Airway epithelial cell (primary cell): Measurements from ENCODE around the gene APBA1. TPM values are rescaled to one million over a fixed set of nuclear protein-coding genes. Genes with fewer than 3 reads are reported as not detected.

Experiments
- total RNA-seq: library from RNA; depleted of rRNA; stranded (reverse); fragments of >200 nt; gene quantifications from 2 replicates; pipeline ENCODE4 v1.2.3, GENCODE V29; 2015

APBA1 gene
- 0.65 and 0.85 TPM in 2 replicates for total RNA-seq

DNA sequence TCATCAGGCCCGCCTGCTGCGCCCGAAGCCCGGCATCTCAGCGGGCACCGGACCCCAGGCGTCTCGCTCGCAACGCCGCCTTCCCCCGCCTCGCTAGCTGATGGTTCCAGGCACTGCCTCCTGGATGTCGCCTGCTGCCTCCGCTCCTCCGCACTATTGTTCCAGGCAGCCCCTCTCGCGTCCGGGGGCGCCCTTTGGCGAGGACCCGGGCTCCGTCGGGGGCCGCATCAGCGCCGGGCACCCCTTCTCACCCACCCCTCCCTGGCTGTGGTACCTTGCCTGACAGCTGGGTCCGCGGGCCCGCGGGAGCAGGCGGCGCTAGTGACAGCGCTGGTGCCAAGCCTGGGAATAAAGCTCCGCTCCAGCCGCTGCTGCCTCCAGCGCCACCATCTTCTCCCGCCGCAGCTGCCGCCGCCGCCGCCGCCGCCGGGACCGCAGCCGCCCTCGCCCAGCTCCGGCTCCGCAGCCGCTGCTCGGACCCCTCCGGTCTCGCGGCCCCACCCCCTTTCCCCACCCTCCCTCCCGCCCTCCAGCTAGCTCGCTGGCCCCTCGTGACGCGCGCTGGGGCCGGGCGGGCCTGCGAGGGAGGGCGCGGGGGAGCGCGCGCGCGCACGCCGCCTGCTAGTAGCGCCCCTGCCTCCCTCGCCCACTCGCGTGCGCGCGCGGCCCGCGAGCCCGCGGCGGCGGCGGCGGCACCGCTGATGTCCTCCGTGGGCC is at the start of gene APBA1:
TSS of gene APBA1 (minus strand) at position 493 of the 717 bp plus-strand sequence.

Other genes with a start within 250 kb of the APBA1 start
- gene PTAR1, start 87.6 kb upstream of the APBA1 start, total RNA-seq, result 12.4 and 22.4 TPM in 2 replicates
- gene CFAP95, start 148.4 kb upstream of the APBA1 start, total RNA-seq, result not detected in 2 replicates